ENCODE data around the gene DLX5.

DLX5 gene

DNA sequence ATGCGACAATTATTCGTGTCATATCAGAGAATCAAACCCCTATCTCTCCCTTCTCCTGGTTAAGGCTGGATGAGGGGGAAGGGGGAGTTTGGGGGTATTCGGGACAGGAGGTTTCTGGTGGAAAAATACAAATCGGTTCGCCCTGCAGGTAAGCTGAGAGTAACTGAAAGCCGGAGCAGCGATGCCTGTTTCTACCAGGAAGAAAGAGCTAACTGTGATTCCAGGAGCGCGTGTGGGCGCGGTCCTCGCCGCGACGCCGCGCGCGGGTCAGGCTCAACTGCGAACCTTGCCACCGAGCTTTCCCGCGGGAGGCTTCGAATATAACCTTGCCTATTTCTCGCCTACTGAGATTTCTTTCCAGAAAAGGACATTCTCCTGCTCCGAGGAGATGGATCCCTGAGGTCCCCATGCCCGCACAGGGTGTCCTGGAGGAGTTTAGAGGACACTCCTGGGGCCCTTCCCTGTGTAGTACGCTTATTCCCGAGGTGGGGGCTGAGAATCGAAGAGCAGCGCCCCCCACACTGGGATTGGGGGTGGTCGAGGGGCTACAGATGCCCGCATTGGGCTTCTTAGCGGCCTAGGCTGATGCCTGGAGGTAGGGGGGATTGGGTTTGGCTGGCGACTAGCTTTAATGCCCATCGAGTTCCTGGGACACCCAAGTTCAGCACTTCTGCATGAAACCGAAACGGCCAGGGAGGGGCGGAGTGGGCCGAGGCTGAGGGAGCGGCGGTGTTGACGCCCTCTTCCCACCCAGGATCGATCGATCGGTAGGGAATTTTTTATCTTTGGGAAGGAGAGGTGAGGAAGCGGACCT is 32.2 kb downstream of the DLX5 start:
- no peak for FAIRE-seq
- TF ChIP-seq TAF1 (IDR thresholded peaks at IDR 0.05; ENCODE audit: low read depth, low read length) (no peak), POLR2AphosphoS5 (IDR thresholded peaks at IDR 0.05; ENCODE audit: low read depth, low read length) (no peak), PAX5 (IDR thresholded peaks at IDR 0.05; ENCODE audit: insufficient read depth, low read length, severe bottlenecking) (no peak), POU2F2 (IDR thresholded peaks at IDR 0.05; ENCODE audit: low read depth, low read length) (no peak), SPI1 (IDR thresholded peaks at IDR 0.05; ENCODE audit: low read depth, low read length) (no peak), POLR2A (IDR thresholded peaks at IDR 0.05; ENCODE audit: low read depth, low read length) (no peak)
- no peak for DNase-seq (ENCODE audit: insufficient read length, low spot score)

DNA sequence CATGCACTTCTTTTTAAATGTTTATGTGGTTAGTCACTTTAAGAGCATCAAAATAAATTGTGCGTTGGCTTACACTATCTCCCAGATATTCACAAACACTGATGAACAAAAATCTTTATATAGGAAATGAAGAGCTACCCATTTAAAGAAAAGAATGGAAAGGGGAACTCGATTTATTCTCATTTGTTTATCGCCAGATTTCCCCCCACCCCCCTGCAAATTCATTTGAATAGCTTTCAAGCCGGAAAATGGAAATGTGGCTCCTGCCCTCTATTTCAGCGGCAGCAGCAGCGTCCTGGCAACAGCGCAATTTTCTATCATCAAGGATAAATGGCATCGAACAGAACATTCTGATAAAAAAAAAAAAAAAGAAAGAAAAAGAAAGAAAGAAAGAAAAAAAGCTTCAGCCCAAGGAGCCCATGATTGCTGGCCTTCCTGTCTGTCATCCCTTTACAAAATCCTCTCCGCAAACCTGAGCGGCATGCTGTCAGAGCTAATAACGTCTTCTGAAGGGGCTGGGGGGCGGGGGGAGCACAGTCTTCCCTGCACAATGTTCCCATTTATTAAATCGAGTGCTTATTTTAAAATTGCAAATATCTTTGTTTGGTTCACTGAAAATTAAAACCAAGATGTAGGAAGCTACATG is 33.0 kb downstream of the DLX5 start:
- DNase-seq (ENCODE audit: insufficient read length, low spot score) = no peak
- no peak for FAIRE-seq
- TF ChIP-seq PAX5 (IDR thresholded peaks at IDR 0.05; ENCODE audit: insufficient read depth, low read length, severe bottlenecking) = no peak
- no peak for TF ChIP-seq TAF1 (IDR thresholded peaks at IDR 0.05; ENCODE audit: low read depth, low read length)
- no peak for TF ChIP-seq POLR2A (IDR thresholded peaks at IDR 0.05; ENCODE audit: low read depth, low read length)
- TF ChIP-seq SPI1 (IDR thresholded peaks at IDR 0.05; ENCODE audit: low read depth, low read length) = no peak
- TF ChIP-seq POLR2AphosphoS5 (IDR thresholded peaks at IDR 0.05; ENCODE audit: low read depth, low read length) = no peak
- TF ChIP-seq POU2F2 (IDR thresholded peaks at IDR 0.05; ENCODE audit: low read depth, low read length) = no peak

GRCh38 chr7:96989859-96990317 is 34.7 kb downstream of the DLX5 start:
- FAIRE-seq (no peak), DNase-seq (ENCODE audit: insufficient read length, low spot score) (no peak)
- no peak for TF ChIP-seq TAF1 (IDR thresholded peaks at IDR 0.05; ENCODE audit: low read depth, low read length)
- TF ChIP-seq POLR2AphosphoS5 (IDR thresholded peaks at IDR 0.05; ENCODE audit: low read depth, low read length) = no peak
- no peak for TF ChIP-seq POLR2A (IDR thresholded peaks at IDR 0.05; ENCODE audit: low read depth, low read length)
- TF ChIP-seq SPI1 (IDR thresholded peaks at IDR 0.05; ENCODE audit: low read depth, low read length) = no peak
- no peak for TF ChIP-seq POU2F2 (IDR thresholded peaks at IDR 0.05; ENCODE audit: low read depth, low read length)
- no peak for TF ChIP-seq PAX5 (IDR thresholded peaks at IDR 0.05; ENCODE audit: insufficient read depth, low read length, severe bottlenecking)

DNA sequence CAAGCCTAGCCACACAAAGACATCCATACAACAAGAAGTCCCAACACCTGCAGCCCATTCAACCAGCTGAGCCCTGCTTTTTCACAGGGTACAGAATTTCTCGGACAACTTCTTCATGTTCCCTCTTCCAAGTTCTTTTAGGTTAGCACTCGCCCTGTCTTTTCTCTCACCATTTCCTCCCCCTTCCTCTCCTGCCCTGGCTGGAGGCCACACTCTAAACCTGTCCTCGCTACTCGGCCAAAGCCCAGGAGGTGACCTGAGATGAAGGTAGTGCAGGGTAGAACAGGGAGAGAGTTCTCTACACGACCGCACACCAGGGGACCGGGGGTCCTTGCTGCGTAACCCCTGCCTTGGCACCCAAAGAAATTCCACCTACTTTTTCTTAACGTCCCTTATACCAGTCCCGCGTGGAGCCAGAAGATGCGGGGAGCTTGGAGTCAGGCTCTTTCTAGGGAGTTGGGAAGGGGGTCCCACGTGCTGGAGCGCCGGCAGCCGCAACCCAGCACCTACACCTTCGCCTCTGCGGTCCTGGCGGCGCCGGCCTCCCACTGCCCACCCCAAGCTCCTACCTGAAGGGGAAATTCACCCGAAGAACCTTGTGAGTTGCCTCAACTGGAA is 35.3 kb downstream of the DLX5 start:
- no peak for DNase-seq (ENCODE audit: insufficient read length, low spot score)
- no peak for FAIRE-seq
- TF ChIP-seq PAX5 (IDR thresholded peaks at IDR 0.05; ENCODE audit: insufficient read depth, low read length, severe bottlenecking) (no peak), POLR2AphosphoS5 (IDR thresholded peaks at IDR 0.05; ENCODE audit: low read depth, low read length) (no peak), TAF1 (IDR thresholded peaks at IDR 0.05; ENCODE audit: low read depth, low read length) (no peak), POLR2A (IDR thresholded peaks at IDR 0.05; ENCODE audit: low read depth, low read length) (no peak), POU2F2 (IDR thresholded peaks at IDR 0.05; ENCODE audit: low read depth, low read length) (no peak), SPI1 (IDR thresholded peaks at IDR 0.05; ENCODE audit: low read depth, low read length) (no peak)

- DNase-seq (ENCODE audit: insufficient read length, low spot score) (no peak), FAIRE-seq (no peak)
- TF ChIP-seq PAX5 (IDR thresholded peaks at IDR 0.05; ENCODE audit: insufficient read depth, low read length, severe bottlenecking) = no peak
- no peak for TF ChIP-seq SPI1 (IDR thresholded peaks at IDR 0.05; ENCODE audit: low read depth, low read length)
- no peak for TF ChIP-seq POLR2AphosphoS5 (IDR thresholded peaks at IDR 0.05; ENCODE audit: low read depth, low read length)
- no peak for TF ChIP-seq POLR2A (IDR thresholded peaks at IDR 0.05; ENCODE audit: low read depth, low read length)
- no peak for TF ChIP-seq POU2F2 (IDR thresholded peaks at IDR 0.05; ENCODE audit: low read depth, low read length)
- no peak for TF ChIP-seq TAF1 (IDR thresholded peaks at IDR 0.05; ENCODE audit: low read depth, low read length)
These were observed 36.9 kb downstream of the DLX5 start for GRCh38 chr7:96987719-96988118.

GRCh38 chr7:96986901-96987300 is 37.7 kb downstream of the DLX5 start:
- FAIRE-seq = no peak
- no peak for DNase-seq (ENCODE audit: insufficient read length, low spot score)
- no peak for TF ChIP-seq POU2F2 (IDR thresholded peaks at IDR 0.05; ENCODE audit: low read depth, low read length)
- no peak for TF ChIP-seq SPI1 (IDR thresholded peaks at IDR 0.05; ENCODE audit: low read depth, low read length)
- TF ChIP-seq POLR2A (IDR thresholded peaks at IDR 0.05; ENCODE audit: low read depth, low read length) = no peak
- no peak for TF ChIP-seq POLR2AphosphoS5 (IDR thresholded peaks at IDR 0.05; ENCODE audit: low read depth, low read length)
- no peak for TF ChIP-seq PAX5 (IDR thresholded peaks at IDR 0.05; ENCODE audit: insufficient read depth, low read length, severe bottlenecking)
- no peak for TF ChIP-seq TAF1 (IDR thresholded peaks at IDR 0.05; ENCODE audit: low read depth, low read length)

DNA sequence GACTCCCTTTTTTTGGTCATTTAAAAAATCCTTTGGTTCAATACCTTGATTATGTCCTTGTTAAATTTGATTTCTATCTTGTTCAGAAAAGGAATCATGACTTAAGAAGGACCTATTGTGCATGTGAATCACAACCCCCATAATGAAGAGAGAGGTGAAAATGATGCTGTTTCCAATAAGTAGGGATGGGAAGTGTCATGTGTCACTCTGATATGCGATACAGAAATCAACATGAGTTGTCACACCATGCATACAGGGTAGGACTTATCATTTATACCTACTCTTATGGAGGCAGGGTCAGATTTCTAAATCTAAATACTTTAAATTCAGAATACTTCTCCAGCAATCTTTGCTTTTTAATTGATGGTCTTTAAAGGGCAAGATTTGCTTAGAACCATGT is 38.6 kb downstream of the DLX5 start:
- FAIRE-seq = no peak
- TF ChIP-seq PAX5 (IDR thresholded peaks at IDR 0.05; ENCODE audit: insufficient read depth, low read length, severe bottlenecking) (no peak), SPI1 (IDR thresholded peaks at IDR 0.05; ENCODE audit: low read depth, low read length) (no peak)
- DNase-seq (ENCODE audit: insufficient read length, low spot score) = no peak

GRCh38 chr7:96982586-96982985 is 42.0 kb downstream of the DLX5 start:
- TF ChIP-seq POLR2AphosphoS5 (IDR thresholded peaks at IDR 0.05; ENCODE audit: low read depth, low read length) = no peak
- TF ChIP-seq POLR2A (IDR thresholded peaks at IDR 0.05; ENCODE audit: low read depth, low read length) = no peak
- TF ChIP-seq PAX5 (IDR thresholded peaks at IDR 0.05; ENCODE audit: insufficient read depth, low read length, severe bottlenecking) = no peak
- TF ChIP-seq TAF1 (IDR thresholded peaks at IDR 0.05; ENCODE audit: low read depth, low read length) = no peak
- TF ChIP-seq SPI1 (IDR thresholded peaks at IDR 0.05; ENCODE audit: low read depth, low read length) = no peak
- no peak for TF ChIP-seq POU2F2 (IDR thresholded peaks at IDR 0.05; ENCODE audit: low read depth, low read length)
- FAIRE-seq = no peak
- DNase-seq (ENCODE audit: insufficient read length, low spot score) = no peak

DNA sequence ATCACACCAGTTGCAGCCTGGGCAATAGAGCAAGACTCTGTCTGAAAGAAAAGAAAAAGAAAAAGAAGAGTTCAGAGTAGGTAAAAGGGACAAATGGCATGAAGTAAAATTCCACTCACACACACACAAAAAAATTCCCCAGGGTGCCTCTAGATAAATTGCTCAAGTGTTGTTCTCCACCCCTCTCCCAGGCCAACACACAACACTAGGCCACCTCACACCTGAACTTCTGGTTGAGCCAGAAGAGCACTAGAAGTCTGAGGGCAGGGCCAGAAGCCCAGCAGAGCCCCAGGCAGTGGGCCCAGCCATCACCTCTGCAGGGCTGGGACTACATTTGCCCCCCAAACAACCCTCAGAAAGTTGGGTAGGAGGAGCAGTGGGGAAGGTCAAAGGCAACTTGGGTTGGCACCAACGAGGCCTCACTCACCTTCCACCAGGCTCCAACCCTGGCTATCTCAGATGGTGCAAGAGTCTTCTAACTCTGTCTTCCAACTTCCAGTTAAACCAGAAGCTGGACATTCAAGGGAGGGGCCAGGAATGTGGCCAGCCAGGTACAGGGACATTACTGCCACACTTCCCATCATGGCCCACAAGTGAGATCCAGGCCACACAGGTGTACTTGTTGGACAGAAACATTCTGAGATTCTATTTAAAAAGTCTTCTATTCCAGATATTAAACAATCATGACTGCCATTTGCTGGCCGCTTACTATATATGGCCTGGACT is 44.9 kb downstream of the DLX5 start:
- TF ChIP-seq SPI1 (IDR thresholded peaks at IDR 0.05; ENCODE audit: low read depth, low read length) (no peak), TAF1 (IDR thresholded peaks at IDR 0.05; ENCODE audit: low read depth, low read length) (no peak), PAX5 (IDR thresholded peaks at IDR 0.05; ENCODE audit: insufficient read depth, low read length, severe bottlenecking) (no peak), POU2F2 (IDR thresholded peaks at IDR 0.05; ENCODE audit: low read depth, low read length) (no peak)
- FAIRE-seq (no peak), DNase-seq (ENCODE audit: insufficient read length, low spot score) (no peak)
